Astrocyte of the hippocampus (primary cell): ENCODE measurements around the gene SLC9C2.
"Not testable (repeated sequence)": the region's sequence is repeated elsewhere in the genome, so short reads cannot be mapped to it uniquely, and the experiment has no call there.

Experiments
- DNase-seq: peaks from one replicate; pipeline ENCODE4 v3.0.0; 2011; ENCODE audit warnings: low read depth, low spot score

The SLC9C2 gene

GRCh38 chr1:173580071-173580470, 22.8 kb downstream of the SLC9C2 start:
- no peak for DNase-seq

- no peak for DNase-seq
Observed at GRCh38 chr1:173573596-173573995, 29.3 kb downstream of the SLC9C2 start.

GRCh38 chr1:173572201-173572873, 30.5 kb downstream of the SLC9C2 start:
- no peak for DNase-seq

- no peak for DNase-seq
Observed at GRCh38 chr1:173570370-173571007, 32.4 kb downstream of the SLC9C2 start.

GRCh38 chr1:173568483-173568882, 34.4 kb downstream of the SLC9C2 start:
- no peak for DNase-seq

GRCh38 chr1:173563846-173564245, 39.0 kb downstream of the SLC9C2 start:
- DNase-seq, result not testable (repeated sequence)

GRCh38 chr1:173562813-173563212, 40.1 kb downstream of the SLC9C2 start:
- DNase-seq, result no peak

GRCh38 chr1:173561263-173561662, 41.6 kb downstream of the SLC9C2 start:
- DNase-seq, result no peak

- DNase-seq, result no peak
Observed at GRCh38 chr1:173560285-173560880, 42.5 kb downstream of the SLC9C2 start.

GRCh38 chr1:173555651-173556305, 47.1 kb downstream of the SLC9C2 start:
- no peak for DNase-seq

GRCh38 chr1:173554541-173555250, 48.2 kb downstream of the SLC9C2 start:
- no peak for DNase-seq

GRCh38 chr1:173554089-173554488, 48.8 kb downstream of the SLC9C2 start:
- no peak for DNase-seq

GRCh38 chr1:173553312-173553711, 49.6 kb downstream of the SLC9C2 start:
- DNase-seq, result no peak

GRCh38 chr1:173551699-173552098, 51.2 kb downstream of the SLC9C2 start:
- DNase-seq, result no peak

GRCh38 chr1:173549813-173550212, 53.1 kb downstream of the SLC9C2 start:
- DNase-seq, result no peak

- no peak for DNase-seq
Observed at GRCh38 chr1:173545688-173546087, 57.2 kb downstream of the SLC9C2 start.

- DNase-seq, result no peak
Observed at GRCh38 chr1:173536223-173536622, 66.6 kb downstream of the SLC9C2 start.

GRCh38 chr1:173532237-173532636, 70.6 kb downstream of the SLC9C2 start:
- no peak for DNase-seq

- DNase-seq, result peak; percentile 44
Observed at GRCh38 chr1:173530795-173531693, 71.8 kb downstream of the SLC9C2 start.

GRCh38 chr1:173529106-173529505, 73.8 kb downstream of the SLC9C2 start:
- DNase-seq, result no peak
